ENCODE measurements around the gene ZNF730.
"Not testable (repeated sequence)": the region's sequence is repeated elsewhere in the genome, so short reads cannot be mapped to it uniquely, and the experiment has no call there.

Gene ZNF730

DNA sequence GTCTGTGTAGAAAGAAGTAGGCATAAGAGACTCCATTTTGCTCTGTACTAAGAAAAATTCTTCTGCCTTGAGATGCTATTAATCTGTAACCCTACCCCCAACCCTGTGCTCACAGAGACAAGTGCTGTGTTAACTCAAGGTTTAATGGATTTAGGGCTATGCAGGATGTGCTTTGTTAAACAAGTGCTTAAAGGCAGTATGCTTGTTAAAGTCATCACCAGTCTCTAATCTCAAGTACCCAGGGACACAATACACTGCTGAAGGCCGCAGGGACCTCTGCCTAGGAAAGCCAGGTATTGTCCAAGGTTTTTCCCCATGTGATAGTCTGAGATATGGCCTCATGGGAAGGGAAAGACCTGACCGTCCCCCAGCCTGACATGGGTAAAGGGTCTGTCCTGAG is 39.0 kb upstream of the ZNF730 start:
- H2BK5ac ChIP-seq (ENCODE audit: low read depth, low read length, poor library complexity); H2AK5ac ChIP-seq (ENCODE audit: low read length); H3K4me3 ChIP-seq (ENCODE audit: low read depth, low read length); H4K12ac ChIP-seq (ENCODE audit: low read depth, low read length); H2AFZ ChIP-seq (ENCODE audit: insufficient read depth, low read length, poor library complexity); H3K79me1 ChIP-seq (ENCODE audit: low read length); DNase-seq; H3K14ac ChIP-seq (ENCODE audit: low read length); H3K4ac ChIP-seq (ENCODE audit: low read depth, low read length); H4K8ac ChIP-seq (ENCODE audit: low read depth, low read length); H4K91ac ChIP-seq (ENCODE audit: low read depth, low read length); H2BK120ac ChIP-seq (ENCODE audit: insufficient read depth, low read length, poor library complexity); H3K23ac ChIP-seq (ENCODE audit: low read length); H2BK12ac ChIP-seq (ENCODE audit: low read length); H3K27me3 ChIP-seq (ENCODE audit: insufficient read depth, low read length); H3K9me3 ChIP-seq (ENCODE audit: insufficient read depth, low read depth, low read length); H3K9ac ChIP-seq (ENCODE audit: low read length); H3K4me2 ChIP-seq (ENCODE audit: low read length); H3K27ac ChIP-seq (ENCODE audit: low read depth, low read length); H3K18ac ChIP-seq (ENCODE audit: low read length): not testable (repeated sequence)
- Histone ChIP-seq H3K36me3 (ENCODE audit: control insufficient read depth in 1 of 2, insufficient read depth in 2 of 2, low read length in 2 of 2) (peaks cover 7 to 17% of the 10 kb centered on the region in 2 experiments), H3K79me2 (ENCODE audit: control insufficient read depth, insufficient read depth, low read length, poor library complexity) (peaks cover 14% of the 10 kb centered on the region), H3K4me1 (ENCODE audit: control insufficient read depth in 1 of 2, insufficient read depth in 2 of 2, low read length in 2 of 2) (peaks cover 0 to 10% of the 10 kb centered on the region in 2 experiments)
- no CpG with 5 or more reads among the region's 2 CpGs for WGBS (ENCODE audit: extremely low coverage, insufficient coverage, insufficient read length)

DNA sequence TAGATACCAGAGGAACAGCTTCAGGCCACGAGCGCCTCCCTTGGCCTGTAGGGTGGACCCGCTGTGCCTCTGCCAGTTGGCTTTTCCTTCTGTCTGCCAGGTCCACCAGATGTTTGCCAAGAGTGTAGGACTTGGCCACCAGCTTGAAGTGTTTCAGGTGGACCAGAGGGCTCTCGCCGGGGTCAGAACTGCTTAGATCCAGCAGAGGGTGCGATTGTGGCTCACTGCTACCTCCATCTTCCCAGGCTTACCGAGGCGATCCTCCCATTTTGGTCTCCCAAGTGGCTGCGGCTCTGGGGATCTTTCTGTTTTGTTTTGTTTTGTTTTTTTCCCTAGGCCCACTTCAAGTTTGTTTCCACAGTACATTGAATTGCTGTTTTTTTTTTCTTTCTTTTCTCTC is 23.0 kb upstream of the ZNF730 start:
- Histone ChIP-seq H3K36me3 (ENCODE audit: control insufficient read depth in 1 of 2, insufficient read depth in 2 of 2, low read length in 2 of 2) (peaks cover 32 to 46% of the 10 kb centered on the region in 2 experiments), H3K27me3 (ENCODE audit: insufficient read depth, low read length) (no peaks in the 10 kb centered on the region), H3K4me1 (ENCODE audit: control insufficient read depth in 1 of 2, insufficient read depth in 2 of 2, low read length in 2 of 2) (no peaks in the 10 kb centered on the region), H2AK5ac (ENCODE audit: low read length) (no peak overlapping the region), H2BK5ac (ENCODE audit: low read depth, low read length, poor library complexity) (no peak overlapping the region), H3K18ac (ENCODE audit: low read length) (no peak overlapping the region), H2AFZ (ENCODE audit: insufficient read depth, low read length, poor library complexity) (no peak overlapping the region), H4K91ac (ENCODE audit: low read depth, low read length) (no peak overlapping the region), H3K14ac (ENCODE audit: low read length) (no peak overlapping the region), H4K12ac (ENCODE audit: low read depth, low read length) (no peak overlapping the region), H3K9ac (ENCODE audit: low read length) (no peak overlapping the region), H2BK120ac (ENCODE audit: insufficient read depth, low read length, poor library complexity) (no peak overlapping the region), H2BK12ac (ENCODE audit: low read length) (no peak overlapping the region), H3K4ac (ENCODE audit: low read depth, low read length) (no peak overlapping the region), H3K4me3 (ENCODE audit: low read depth, low read length) (no peak overlapping the region), H3K27ac (ENCODE audit: low read depth, low read length) (no peak overlapping the region), H3K79me1 (ENCODE audit: low read length) (no peaks in the 10 kb centered on the region), H3K4me2 (ENCODE audit: low read length) (no peak overlapping the region), H4K8ac (ENCODE audit: low read depth, low read length) (no peak overlapping the region), H3K23ac (ENCODE audit: low read length) (no peak overlapping the region), H3K9me3 (ENCODE audit: insufficient read depth, low read depth, low read length) (peaks cover 6% of the 10 kb centered on the region), H3K79me2 (ENCODE audit: control insufficient read depth, insufficient read depth, low read length, poor library complexity) (no peaks in the 10 kb centered on the region)
- no CpG with 5 or more reads among the region's 9 CpGs for WGBS (ENCODE audit: extremely low coverage, insufficient coverage, insufficient read length)
- DNase-seq = no peak

DNA sequence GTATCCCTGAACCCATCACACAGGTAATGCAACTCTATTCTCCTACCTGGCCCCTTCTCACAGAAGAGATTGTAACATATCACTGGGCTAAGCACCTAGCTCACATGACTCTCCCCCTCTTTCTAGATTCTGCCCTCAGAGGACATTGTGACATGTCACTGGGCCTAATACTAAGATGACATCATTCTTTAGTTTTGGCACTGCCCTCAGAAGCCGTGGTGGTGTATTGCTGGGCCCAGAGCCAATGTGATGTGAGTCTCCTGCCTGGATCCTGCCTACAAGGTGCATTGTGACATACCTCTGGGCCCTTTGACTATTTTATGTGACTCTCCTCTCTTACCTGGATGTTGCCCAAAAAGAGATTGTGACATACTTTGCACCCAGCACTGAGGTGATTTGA is 21.4 kb upstream of the ZNF730 start:
- Histone ChIP-seq H2AFZ (ENCODE audit: insufficient read depth, low read length, poor library complexity) (no peak overlapping the region), H3K9ac (ENCODE audit: low read length) (no peak overlapping the region), H3K36me3 (ENCODE audit: control insufficient read depth in 1 of 2, insufficient read depth in 2 of 2, low read length in 2 of 2) (peaks cover 30 to 59% of the 10 kb centered on the region in 2 experiments), H3K14ac (ENCODE audit: low read length) (no peak overlapping the region), H3K18ac (ENCODE audit: low read length) (no peak overlapping the region), H3K23ac (ENCODE audit: low read length) (no peak overlapping the region), H3K27ac (ENCODE audit: low read depth, low read length) (no peak overlapping the region), H3K79me1 (ENCODE audit: low read length) (no peaks in the 10 kb centered on the region), H2BK12ac (ENCODE audit: low read length) (no peak overlapping the region), H3K4me2 (ENCODE audit: low read length) (no peak overlapping the region), H4K8ac (ENCODE audit: low read depth, low read length) (no peak overlapping the region), H3K4me1 (ENCODE audit: control insufficient read depth in 1 of 2, insufficient read depth in 2 of 2, low read length in 2 of 2) (no peaks in the 10 kb centered on the region), H3K9me3 (ENCODE audit: insufficient read depth, low read depth, low read length) (peaks cover 6% of the 10 kb centered on the region), H2BK5ac (ENCODE audit: low read depth, low read length, poor library complexity) (no peak overlapping the region), H2BK120ac (ENCODE audit: insufficient read depth, low read length, poor library complexity) (no peak overlapping the region), H3K79me2 (ENCODE audit: control insufficient read depth, insufficient read depth, low read length, poor library complexity) (no peaks in the 10 kb centered on the region), H3K4me3 (ENCODE audit: low read depth, low read length) (no peak overlapping the region), H3K27me3 (ENCODE audit: insufficient read depth, low read length) (no peaks in the 10 kb centered on the region), H4K12ac (ENCODE audit: low read depth, low read length) (no peak overlapping the region), H2AK5ac (ENCODE audit: low read length) (no peak overlapping the region), H4K91ac (ENCODE audit: low read depth, low read length) (no peak overlapping the region), H3K4ac (ENCODE audit: low read depth, low read length) (no peak overlapping the region)
- WGBS (ENCODE audit: extremely low coverage, insufficient coverage, insufficient read length) = no CpG with 5 or more reads among the region's 1 CpG
- DNase-seq = no peak

DNA sequence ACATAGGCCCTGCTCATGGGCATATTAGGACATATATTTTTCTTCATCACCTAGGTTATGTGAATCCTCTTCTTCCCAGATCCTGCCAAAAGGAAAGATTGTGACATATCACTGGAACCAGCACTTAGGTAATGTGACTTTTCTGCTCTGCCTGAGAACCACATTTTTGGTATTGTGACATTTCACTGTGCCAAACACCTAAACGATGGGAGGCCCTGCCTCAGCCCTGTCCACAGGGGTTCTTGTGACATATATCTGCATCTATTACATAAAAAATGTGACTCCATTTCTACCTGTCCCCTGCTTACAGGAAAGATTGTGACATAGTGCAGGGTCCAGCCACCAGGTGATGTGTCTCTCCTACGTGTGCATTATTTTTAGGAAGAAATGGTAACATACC is 18.5 kb upstream of the ZNF730 start:
- H2BK12ac ChIP-seq (ENCODE audit: low read length) = no peak overlapping the region
- no peak overlapping the region for H2BK120ac ChIP-seq (ENCODE audit: insufficient read depth, low read length, poor library complexity)
- H3K23ac ChIP-seq (ENCODE audit: low read length) = no peak overlapping the region
- no peak overlapping the region for H3K9ac ChIP-seq (ENCODE audit: low read length)
- no peak overlapping the region for H4K91ac ChIP-seq (ENCODE audit: low read depth, low read length)
- H4K8ac ChIP-seq (ENCODE audit: low read depth, low read length) = no peak overlapping the region
- H4K12ac ChIP-seq (ENCODE audit: low read depth, low read length) = no peak overlapping the region
- WGBS (ENCODE audit: extremely low coverage, insufficient coverage, insufficient read length) = no CpG with 5 or more reads among the region's 2 CpGs
- H3K9me3 ChIP-seq (ENCODE audit: insufficient read depth, low read depth, low read length) = no peaks in the 10 kb centered on the region
- H3K79me1 ChIP-seq (ENCODE audit: low read length) = no peaks in the 10 kb centered on the region
- no peak overlapping the region for H3K18ac ChIP-seq (ENCODE audit: low read length)
- no peak overlapping the region for H3K4ac ChIP-seq (ENCODE audit: low read depth, low read length)
- no peak overlapping the region for H2AK5ac ChIP-seq (ENCODE audit: low read length)
- no peak overlapping the region for H3K4me3 ChIP-seq (ENCODE audit: low read depth, low read length)
- no peak overlapping the region for H2BK5ac ChIP-seq (ENCODE audit: low read depth, low read length, poor library complexity)
- no peaks in the 10 kb centered on the region for H3K79me2 ChIP-seq (ENCODE audit: control insufficient read depth, insufficient read depth, low read length, poor library complexity)
- H3K4me1 ChIP-seq (ENCODE audit: control insufficient read depth in 1 of 2, insufficient read depth in 2 of 2, low read length in 2 of 2) = no peaks in the 10 kb centered on the region
- H3K27ac ChIP-seq (ENCODE audit: low read depth, low read length) = no peak overlapping the region
- DNase-seq = peak; percentile 66 to 84
- no peak overlapping the region for H3K14ac ChIP-seq (ENCODE audit: low read length)
- no peak overlapping the region for H3K4me2 ChIP-seq (ENCODE audit: low read length)
- peaks cover 25 to 64% of the 10 kb centered on the region in 2 experiments for H3K36me3 ChIP-seq (ENCODE audit: control insufficient read depth in 1 of 2, insufficient read depth in 2 of 2, low read length in 2 of 2)
- H3K27me3 ChIP-seq (ENCODE audit: insufficient read depth, low read length) = no peaks in the 10 kb centered on the region
- H2AFZ ChIP-seq (ENCODE audit: insufficient read depth, low read length, poor library complexity) = no peak overlapping the region
